ENCODE data around the gene RPL3. TPM values are rescaled to one million over a fixed set of nuclear protein-coding genes. Genes with fewer than 3 reads are reported as not detected.

RPL3 gene
- total RNA-seq, 1 experiment from 2014 or later, result 3,009 TPM

- peak overlapping the region; percentile 75 for H3K4me3 Mint-ChIP-seq
- no peaks in the 10 kb centered on the region for H3K9me3 Mint-ChIP-seq
- ChIA-PET CTCF (interaction anchor here (1.4 to 4.1 kb wide), 3 partner anchors 8 to 178 kb away, joined by 3 to 20 read pairs (median 6); no protein-coding TSS in a partner anchor), POLR2A (no interaction called here)
- ATAC-seq (no peak), DNase-seq (ENCODE audit: low spot score) (no peak)
- peak overlapping the region; percentile 68 for H3K27ac Mint-ChIP-seq
- H3K4me1 Mint-ChIP-seq, result peaks cover 27% of the 10 kb centered on the region
- H3K27me3 Mint-ChIP-seq (ENCODE audit: low read depth), result peaks cover 7% of the 10 kb centered on the region
- H3K36me3 Mint-ChIP-seq, result no peaks in the 10 kb centered on the region
- TF ChIP-seq USF2 (CRISPR knock-in tag; IDR thresholded peaks at IDR 0.05) (0 out of 2 replicates have a peak, but pooled peaks have one; percentile 12), SOX15 (CRISPR knock-in tag; IDR thresholded peaks at IDR 0.05) (no peak)
Measured at GRCh38 chr22:39350757-39351688, 31.6 kb upstream of the RPL3 start.

GRCh38 chr22:39349967-39350726 is 30.7 kb upstream of the RPL3 start, which contains the start of gene SYNGR1:
TSS of gene SYNGR1 (plus strand) at chr22:39349991. CDS start at chr22:39350011, 20 bp downstream.
- Mint-ChIP-seq H3K27ac (no peak within 1 kb of the TSS), H3K4me1 (peaks cover 27% of the 10 kb centered on the region), H3K9me3 (no peaks in the 10 kb centered on the region), H3K27me3 (ENCODE audit: low read depth) (peaks cover 7% of the 10 kb centered on the region), H3K4me3 (peak within 1 kb of the TSS; percentile 83), H3K36me3 (no peaks in the 10 kb centered on the region)
- CTCF ChIA-PET, result interaction anchor here (0.6 to 3.3 kb wide), 5 partner anchors 13 to 39 kb away, joined by 3 to 20 read pairs (median 3); no protein-coding TSS in a partner anchor
- POLR2A ChIA-PET, result no interaction called here
- no peak for TF ChIP-seq IRF1 (CRISPR knock-in tag; IDR thresholded peaks at IDR 0.05)
- peak; percentile 20; the same call in 1 of the 2 replicates for TF ChIP-seq SP1 (CRISPR knock-in tag; conservative IDR thresholded peaks at IDR 0.05)
- TF ChIP-seq SMAD3 (CRISPR knock-in tag; IDR thresholded peaks at IDR 0.05; ENCODE audit: borderline replicate concordance), result no peak
- no peak for TF ChIP-seq FOXP1 (CRISPR knock-in tag; IDR thresholded peaks at IDR 0.05; ENCODE audit: borderline replicate concordance)
- TF ChIP-seq CBFB (CRISPR knock-in tag; IDR thresholded peaks at IDR 0.05; ENCODE audit: low read depth), result no peak
- ATAC-seq, result peak; percentile 33
- DNase-seq (ENCODE audit: low spot score), result peak; percentile 47

GRCh38 chr22:39349506-39349966 is 30.1 kb upstream of the RPL3 start:
- Mint-ChIP-seq H3K4me1 (peaks cover 27% of the 10 kb centered on the region), H3K27me3 (ENCODE audit: low read depth) (peaks cover 7% of the 10 kb centered on the region), H3K4me3 (peak overlapping the region; percentile 83), H3K9me3 (no peaks in the 10 kb centered on the region), H3K36me3 (no peaks in the 10 kb centered on the region), H3K27ac (no peak overlapping the region)
- ATAC-seq (peak; percentile 46), DNase-seq (ENCODE audit: low spot score) (peak; percentile 56)
- POLR2A ChIA-PET, result interaction anchor here (1.1 to 1.2 kb wide), 2 partner anchors 30 to 170 kb away, joined by 3 to 5 read pairs; partner anchors contain the start of genes ATF4 and RPL3
- TF ChIP-seq ZNF423 (CRISPR knock-in tag; IDR thresholded peaks at IDR 0.05), result no peak
- TF ChIP-seq PREB (CRISPR knock-in tag; IDR thresholded peaks at IDR 0.05; ENCODE audit: borderline replicate concordance), result no peak
- no peak for TF ChIP-seq EMX1 (CRISPR knock-in tag; IDR thresholded peaks at IDR 0.05)
- TF ChIP-seq CBFB (CRISPR knock-in tag; IDR thresholded peaks at IDR 0.05; ENCODE audit: low read depth), result no peak
- TF ChIP-seq CDX4 (CRISPR knock-in tag; IDR thresholded peaks at IDR 0.05; ENCODE audit: borderline replicate concordance), result no peak
- TF ChIP-seq ZNF532 (CRISPR knock-in tag; IDR thresholded peaks at IDR 0.05; ENCODE audit: borderline replicate concordance), result no peak
- TF ChIP-seq JUN (CRISPR knock-in tag; IDR thresholded peaks at IDR 0.05), result no peak
- no peak for TF ChIP-seq ZNF219 (CRISPR knock-in tag; IDR thresholded peaks at IDR 0.05; ENCODE audit: borderline replicate concordance)
- TF ChIP-seq MLX (CRISPR knock-in tag; IDR thresholded peaks at IDR 0.05), result no peak
- CTCF ChIA-PET, result interaction anchor here (0.9 to 3.3 kb wide), 8 partner anchors 16 to 479 kb away, joined by 3 to 20 read pairs (median 3); partner anchors contain the start of gene TAB1
